NCI-H69 (cell line): ENCODE measurements around the gene TPD52L1.
"Not testable (repeated sequence)": the region's sequence is repeated elsewhere in the genome, so short reads cannot be mapped to it uniquely, and the experiment has no call there.

Experiments used
- DNase-seq: peaks from one replicate; lab custom pipeline; 2025; lab: John Stamatoyannopoulos, UW

Gene TPD52L1

GRCh38 chr6:125271486-125272159 lies 118.0 kb downstream of the TPD52L1 start:
- peak; percentile 48 for DNase-seq

GRCh38 chr6:125273251-125273650 lies 119.7 kb downstream of the TPD52L1 start:
- DNase-seq, result no peak

- DNase-seq, result peak; percentile 99
Observed at GRCh38 chr6:125273965-125274364, 120.4 kb downstream of the TPD52L1 start.

- DNase-seq, result peak; percentile 82
Observed at GRCh38 chr6:125274935-125275334, 121.4 kb downstream of the TPD52L1 start.

GRCh38 chr6:125275779-125276178 lies 122.2 kb downstream of the TPD52L1 start:
- DNase-seq, result no peak

- DNase-seq, result peak; percentile 61
Observed at GRCh38 chr6:125277838-125278237, 124.3 kb downstream of the TPD52L1 start.

- DNase-seq, result no peak
Observed at GRCh38 chr6:125279961-125280360, 126.4 kb downstream of the TPD52L1 start.

GRCh38 chr6:125280370-125281035 lies 126.9 kb downstream of the TPD52L1 start:
- DNase-seq, result not testable (repeated sequence)

GRCh38 chr6:125282470-125282869 lies 128.9 kb downstream of the TPD52L1 start:
- not testable (repeated sequence) for DNase-seq

- DNase-seq, result no peak
Observed at GRCh38 chr6:125285353-125285752, 131.8 kb downstream of the TPD52L1 start.

- no peak for DNase-seq
Observed at GRCh38 chr6:125285936-125286335, 132.4 kb downstream of the TPD52L1 start.

GRCh38 chr6:125287718-125288117 lies 134.1 kb downstream of the TPD52L1 start:
- no peak for DNase-seq

GRCh38 chr6:125293587-125293986 lies 140.0 kb downstream of the TPD52L1 start:
- DNase-seq, result no peak

GRCh38 chr6:125294036-125294435 lies 140.5 kb downstream of the TPD52L1 start:
- DNase-seq, result no peak

GRCh38 chr6:125294925-125295324 lies 141.4 kb downstream of the TPD52L1 start:
- peak; percentile 25 for DNase-seq

GRCh38 chr6:125296471-125296870 lies 142.9 kb downstream of the TPD52L1 start:
- no peak for DNase-seq

- DNase-seq, result no peak
Observed at GRCh38 chr6:125299257-125299656, 145.7 kb downstream of the TPD52L1 start.

GRCh38 chr6:125300992-125301434 lies 147.4 kb downstream of the TPD52L1 start:
- DNase-seq, result peak; percentile 56

GRCh38 chr6:125301435-125302391 lies 148.1 kb downstream of the TPD52L1 start, which contains the start of gene HDDC2:
Gene HDDC2, minus strand, starts transcription at chr6:125301967. Its CDS starts 35 bp downstream, at chr6:125301932.
- peak; percentile 93 for DNase-seq

GRCh38 chr6:125302840-125303511 lies 149.4 kb downstream of the TPD52L1 start:
- no peak for DNase-seq

GRCh38 chr6:125303512-125303854 lies 149.9 kb downstream of the TPD52L1 start:
- DNase-seq, result no peak
